Ascending aorta (tissue), 2 donors: ENCODE data around the gene HIGD2A. TPM values are rescaled to one million over a fixed set of nuclear protein-coding genes. Genes with fewer than 3 reads are reported as not detected.

Source experiments
- DNase-seq, 2 donors: peaks; one replicate each; pipeline ENCODE4 v3.0.0-alpha.2; 2019; ENCODE audit warnings: low spot score in 2 of 2
- H3K27ac ChIP-seq, 2 donors: fragments of 200-600 bp; sonication (generic); one replicate each; pipeline ENCODE4 v1.5.1; 2016 to 2017; ENCODE audit warnings: mild to moderate bottlenecking in 1 of 2
- H3K27me3 ChIP-seq: fragments of 200-600 bp; sonication (generic); one replicate; pipeline ENCODE4 v1.5.1; 2017
- H3K36me3 ChIP-seq, 2 donors: fragments of 200-600 bp; sonication (generic); one replicate each; pipeline ENCODE4 v1.5.1; 2016
- H3K4me1 ChIP-seq, 2 donors: fragments of 200-600 bp; sonication (generic); one replicate each; pipeline ENCODE4 v1.5.1; 2016 to 2017; ENCODE audit warnings: mild to moderate bottlenecking in 1 of 2
- H3K4me3 ChIP-seq, 2 donors: fragments of 200-600 bp; sonication (generic); one replicate each; pipeline ENCODE4 v1.5.1; 2016 to 2017; ENCODE audit warnings: mild to moderate bottlenecking in 1 of 2
- H3K9me3 ChIP-seq, 2 donors: fragments of 200-600 bp; sonication (generic); one replicate each; pipeline ENCODE4 v1.5.1; 2016
- CTCF ChIP-seq, 3 experiments: fragments of 200-600 bp in 2 of 3; fragments of 450-650 bp in 1 of 3; sonication (generic) in 2 of 3; IDR thresholded peaks; one replicate each; pipeline ENCODE4 v1.5.1; 2016 to 2019; ENCODE audit warnings: antibody characterized with exemption in 3 of 3, mild to moderate bottlenecking in 1 of 3, moderate library complexity in 1 of 3
- intact Hi-C: fragments of 100-400 bp; cut with DNase I; formaldehyde crosslinking; loops from one replicate; pipeline ENCODE4 v1.15.1; 2023
- total RNA-seq: library from RNA; depleted of rRNA; stranded (reverse); fragments of >200 nt; gene quantifications from one replicate; pipeline ENCODE4 v1.1.0, GENCODE V29; 2016

HIGD2A gene
- total RNA-seq, 1 donor from 2014 or later: 36.7 TPM

- intact Hi-C loops: loop anchor here (10.0 kb wide), 2 partner anchors 258 to 618 kb away; partner anchors contain the start of genes TSPAN17 and UIMC1
- Histone ChIP-seq H3K36me3 (peaks cover 24 to 47% of the 10 kb centered on the region in 2 donors), H3K4me3 (no peak overlapping the region), H3K27ac (no peak overlapping the region), H3K4me1 (peaks cover 6 to 24% of the 10 kb centered on the region in 2 donors), H3K27me3 (no peaks in the 10 kb centered on the region), H3K9me3 (no peaks in the 10 kb centered on the region)
- DNase-seq: no peak
- no peak for TF ChIP-seq CTCF (IDR thresholded peaks at IDR 0.05)
These were observed 2.1 kb upstream of the HIGD2A start for GRCh38 chr5:176386491-176386890.

GRCh38 chr5:176387384-176387925 is 1.1 kb upstream of the HIGD2A start:
- DNase-seq: no peak
- Histone ChIP-seq H3K36me3 (peaks cover 30 to 51% of the 10 kb centered on the region in 2 donors), H3K27me3 (no peaks in the 10 kb centered on the region), H3K27ac (no peak overlapping the region), H3K9me3 (no peaks in the 10 kb centered on the region), H3K4me1 (peaks cover 6 to 16% of the 10 kb centered on the region in 2 donors), H3K4me3 (peak overlapping the region; percentile 67)
- TF ChIP-seq CTCF (IDR thresholded peaks at IDR 0.05): no peak
- intact Hi-C loops: loop anchor here (10.0 kb wide), 2 partner anchors 257 to 617 kb away; partner anchors contain the start of genes TSPAN17 and UIMC1

GRCh38 chr5:176388003-176388443 is 528 bp upstream of the HIGD2A start:
- Histone ChIP-seq H3K27me3 (no peaks in the 10 kb centered on the region), H3K4me3 (peak overlapping the region; percentile 67), H3K4me1 (peaks cover 6 to 16% of the 10 kb centered on the region in 2 donors), H3K36me3 (peaks cover 32 to 51% of the 10 kb centered on the region in 2 donors), H3K27ac (peak overlapping the region; percentile 92), H3K9me3 (no peaks in the 10 kb centered on the region)
- intact Hi-C loops: loop anchor here (1.0 to 10.0 kb wide), 5 partner anchors 23 to 617 kb away; partner anchors contain the start of genes ARL10, FAF2, KIAA1191 and TSPAN17
- TF ChIP-seq CTCF (IDR thresholded peaks at IDR 0.05): no peak
- DNase-seq: no peak

GRCh38 chr5:176389135-176390123 is 878 bp downstream of the HIGD2A start:
- Histone ChIP-seq H3K27ac (peak overlapping the region; percentile 92), H3K27me3 (no peaks in the 10 kb centered on the region), H3K9me3 (no peaks in the 10 kb centered on the region), H3K4me3 (peak overlapping the region; percentile 67), H3K4me1 (peaks cover 6 to 16% of the 10 kb centered on the region in 2 donors), H3K36me3 (peaks cover 19 to 49% of the 10 kb centered on the region in 2 donors)
- intact Hi-C loops: loop anchor here (1.0 to 10.0 kb wide), 4 partner anchors 27 to 615 kb away; partner anchors contain the start of genes CLTB, RNF44, TSPAN17 and UIMC1
- no peak for DNase-seq
- no peak for TF ChIP-seq CTCF (IDR thresholded peaks at IDR 0.05)

- no peak overlapping the region for H3K4me3 ChIP-seq
- no peaks in the 10 kb centered on the region for H3K9me3 ChIP-seq
- peaks cover 6 to 16% of the 10 kb centered on the region in 2 donors for H3K4me1 ChIP-seq
- TF ChIP-seq CTCF (IDR thresholded peaks at IDR 0.05): no peak
- intact Hi-C loops: no loop called here
- no peak for DNase-seq
- no peak overlapping the region for H3K27ac ChIP-seq
- peaks cover 13 to 52% of the 10 kb centered on the region in 2 donors for H3K36me3 ChIP-seq
- H3K27me3 ChIP-seq: no peaks in the 10 kb centered on the region
These were observed 2.9 kb downstream of the HIGD2A start for GRCh38 chr5:176391479-176391878.
